Embryonic facial prominence (tissue), 1 donor: ENCODE data around the gene TTC7B.

Experiments used
- DNase-seq: peaks from one replicate; pipeline ENCODE4 v3.0.0-alpha.2; 2016; ENCODE audit errors: extremely low spot score

The TTC7B gene

DNA sequence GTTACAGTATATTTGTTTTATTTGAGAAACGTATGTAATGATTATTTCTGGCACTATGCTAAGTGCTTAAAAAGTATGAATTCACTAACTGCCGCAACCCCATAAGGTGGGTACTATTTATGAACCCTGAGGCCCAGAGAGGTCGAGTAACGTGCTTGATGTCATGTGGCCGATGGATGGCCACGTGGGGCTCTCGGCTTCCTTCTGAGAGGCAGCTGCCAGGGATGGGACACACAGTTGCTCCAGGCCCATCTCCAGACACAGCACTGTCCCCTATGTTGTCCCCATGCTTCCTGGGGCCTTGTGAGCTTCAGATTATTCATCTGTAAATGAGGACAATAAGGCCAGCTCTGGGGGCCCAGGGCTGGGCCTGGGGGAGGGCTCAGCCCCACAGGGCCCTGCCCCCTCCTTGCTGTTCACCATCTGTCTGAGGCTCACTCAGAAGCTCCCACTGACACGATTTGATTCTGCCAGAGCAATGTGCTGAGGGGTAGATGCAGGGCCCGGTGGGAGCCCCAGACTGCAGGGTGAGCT lies 304.4 kb downstream of the TTC7B start:
- DNase-seq: no peak

DNA sequence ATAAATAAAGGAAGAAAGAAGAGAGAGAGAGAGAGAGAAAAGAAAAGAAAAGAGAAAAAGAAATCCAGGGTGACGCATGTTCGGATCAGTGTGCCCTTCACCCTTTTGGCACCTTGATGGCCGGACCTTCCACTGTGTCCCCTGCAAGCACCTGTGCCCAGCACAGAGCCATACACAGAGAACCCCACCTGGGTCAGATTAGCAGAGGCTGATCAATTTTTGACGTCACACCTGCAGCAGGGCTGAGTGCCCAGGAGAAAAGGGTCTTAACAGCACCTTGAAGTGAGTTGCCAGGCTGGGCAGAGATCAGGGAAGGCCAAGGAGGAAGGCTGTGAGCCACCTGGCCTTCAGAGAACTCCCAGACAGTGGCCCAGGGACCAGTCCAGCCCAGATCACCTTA lies 305.0 kb downstream of the TTC7B start:
- no peak for DNase-seq

DNA sequence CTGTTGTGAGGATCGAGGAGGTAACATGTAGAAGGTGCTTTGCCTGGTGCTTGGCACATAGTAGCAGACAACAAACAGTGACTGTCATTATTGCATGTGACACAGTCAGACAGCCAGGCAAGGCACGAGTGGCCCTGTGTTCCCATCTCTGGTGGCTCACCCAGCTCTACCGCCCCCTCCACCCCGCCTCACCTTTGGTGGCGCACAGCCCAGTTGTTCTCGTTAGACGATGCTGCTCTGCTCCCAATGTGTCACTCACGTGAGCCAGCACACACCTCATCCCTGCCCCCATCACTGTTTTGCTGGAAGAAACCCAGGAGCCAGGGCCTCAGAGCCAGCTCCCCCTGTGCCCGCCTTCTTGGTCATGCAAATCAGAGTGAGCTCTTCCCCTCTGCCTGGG lies 306.1 kb downstream of the TTC7B start:
- DNase-seq: no peak

DNA sequence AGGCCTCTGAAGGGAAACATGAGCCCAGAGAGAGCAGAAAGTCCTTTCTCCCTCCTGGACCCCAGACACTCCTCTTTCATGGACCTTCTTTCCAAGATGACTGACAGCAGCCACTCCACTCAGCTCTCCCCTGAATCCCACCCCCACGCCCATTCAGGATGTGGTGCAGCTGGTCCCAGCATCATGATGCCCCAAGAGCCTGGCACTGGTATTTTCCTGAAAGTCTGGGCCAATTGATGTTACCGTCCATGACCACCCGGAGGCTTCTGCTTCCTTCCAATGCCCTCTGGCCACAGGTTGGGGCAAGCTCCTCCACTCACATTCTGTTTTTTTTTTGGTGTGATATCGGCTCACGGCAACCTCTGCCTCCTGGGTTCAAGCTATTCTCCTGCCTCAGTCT lies 306.8 kb downstream of the TTC7B start:
- no peak for DNase-seq

DNA sequence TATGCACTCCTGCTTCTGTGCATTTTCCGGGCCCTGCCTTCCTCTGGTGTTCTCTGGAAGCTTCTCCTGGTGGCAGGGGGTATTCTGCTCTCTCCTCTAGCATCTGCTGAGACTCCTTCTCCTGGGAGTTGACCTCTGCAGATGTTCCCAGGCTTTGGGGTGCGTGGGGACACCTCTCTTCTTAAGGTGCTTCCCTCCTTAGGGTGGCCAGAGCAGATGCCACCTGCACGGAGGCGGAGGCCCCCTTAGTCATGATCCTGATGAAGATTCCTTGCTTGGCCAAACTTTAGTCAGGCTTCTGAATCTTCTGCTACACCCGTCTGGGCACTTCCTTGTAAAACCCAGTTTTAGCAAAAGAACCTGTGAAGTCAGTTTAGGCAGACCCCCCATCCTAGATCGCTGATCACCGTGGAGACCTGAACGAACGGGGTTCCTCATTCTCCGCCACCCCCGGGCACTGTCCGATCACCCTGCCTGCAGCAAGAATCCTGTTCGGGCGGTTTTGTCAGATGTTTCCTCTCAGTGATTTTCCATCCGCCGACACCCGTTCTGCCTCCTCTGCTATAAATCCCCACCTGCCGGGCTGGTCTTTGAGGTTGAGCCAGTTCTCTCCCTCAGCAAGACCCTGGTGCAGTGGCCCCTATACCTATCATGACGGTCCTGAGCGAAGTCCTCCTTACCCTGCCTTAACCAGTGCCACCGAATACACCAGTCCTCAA lies 307.5 kb downstream of the TTC7B start:
- no peak for DNase-seq

DNA sequence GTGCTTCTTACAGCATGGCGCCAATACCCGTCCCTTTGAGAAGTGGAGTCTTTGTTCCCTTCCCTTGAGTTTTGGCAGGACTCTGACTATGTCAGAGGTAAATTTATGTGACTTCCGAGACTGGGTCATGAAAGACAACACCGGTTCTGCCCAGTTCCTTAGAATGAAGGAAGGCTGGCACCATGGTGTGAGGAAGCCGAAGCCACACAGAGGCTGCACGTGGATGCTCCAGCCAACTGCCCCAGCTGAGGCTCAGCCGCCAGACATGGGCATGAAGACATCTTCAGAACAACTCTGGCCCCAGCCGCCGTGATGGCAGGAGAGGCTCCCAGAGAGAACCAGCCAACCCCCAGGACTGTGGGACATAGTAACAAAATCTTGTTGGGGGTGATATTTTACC lies 308.2 kb downstream of the TTC7B start:
- no peak for DNase-seq

DNA sequence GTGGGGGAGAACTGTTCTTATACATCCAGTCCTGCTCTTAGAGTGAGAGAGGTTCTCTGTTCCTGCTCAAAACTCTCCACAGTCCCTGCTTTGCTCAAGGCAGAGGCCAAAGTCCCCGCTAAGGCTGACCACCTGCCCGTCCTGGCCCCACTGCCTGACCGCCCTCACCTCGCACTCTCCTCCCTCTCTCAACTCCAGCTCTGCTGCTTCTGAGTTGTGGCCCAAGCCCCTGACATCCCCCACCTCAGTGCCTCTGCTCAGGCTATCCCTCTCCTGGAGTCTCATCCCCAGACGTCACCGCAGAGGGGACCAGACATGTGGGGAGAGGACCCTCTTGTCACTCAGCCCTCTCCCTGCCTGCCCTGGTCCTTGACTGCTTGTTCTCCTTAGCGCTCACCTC lies 308.8 kb downstream of the TTC7B start:
- DNase-seq: no peak

DNA sequence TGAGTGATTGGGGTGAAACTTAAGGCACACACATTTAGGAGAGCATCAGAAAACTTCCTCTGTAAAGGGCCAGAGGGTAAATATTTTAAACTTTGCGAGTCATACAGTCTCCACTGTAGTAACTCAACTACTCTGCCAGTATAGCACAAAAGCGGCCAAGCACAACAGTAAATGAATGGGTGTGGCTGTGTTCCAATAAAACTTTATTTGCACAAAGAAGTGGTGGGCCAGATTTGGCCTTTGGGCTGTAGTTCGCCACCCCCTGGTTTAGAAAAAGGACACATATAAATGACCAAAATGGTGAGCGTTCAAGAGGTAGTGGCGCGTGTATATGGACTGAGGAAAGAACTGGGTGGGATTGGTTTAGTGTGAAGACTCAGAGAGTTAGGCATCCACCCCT lies 309.5 kb downstream of the TTC7B start:
- DNase-seq: no peak

DNA sequence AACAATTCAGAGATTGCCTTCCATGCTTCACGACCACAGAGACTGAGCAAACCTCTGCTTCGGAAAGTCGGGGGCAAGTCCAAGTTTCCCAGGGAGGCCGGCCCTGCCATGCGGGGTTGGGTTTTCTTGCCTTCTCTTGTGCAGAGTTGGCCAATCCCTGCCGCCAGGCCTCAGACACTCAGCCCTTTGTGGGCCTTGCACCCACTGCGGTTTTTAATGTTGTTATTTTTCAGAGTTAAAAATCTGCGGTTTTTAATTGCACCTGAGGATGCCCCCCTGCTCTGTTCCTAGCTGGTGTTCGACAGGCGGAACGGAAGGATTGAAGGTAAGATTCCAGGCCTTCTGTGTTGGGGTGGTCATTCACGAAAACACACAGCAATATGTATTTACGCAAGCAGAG lies 310.7 kb downstream of the TTC7B start:
- no peak for DNase-seq

DNA sequence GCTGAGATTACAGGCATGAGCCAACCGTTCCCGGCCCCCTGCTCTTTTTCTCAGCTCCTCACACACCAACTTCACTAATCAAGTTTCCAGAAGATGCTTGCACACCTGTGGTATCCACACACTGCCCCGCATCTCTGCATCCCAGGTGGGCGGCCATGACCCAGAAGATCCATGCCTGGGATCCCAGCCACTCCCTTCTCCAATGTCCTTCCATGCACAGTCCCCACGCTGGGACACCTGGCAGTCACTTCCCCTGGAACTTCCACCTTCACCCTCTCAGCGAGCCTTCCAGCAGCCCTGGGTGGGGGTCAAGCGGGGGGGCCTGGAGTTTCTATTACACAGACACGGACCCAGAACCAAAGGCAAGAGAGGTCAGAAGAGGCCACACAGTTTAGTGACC lies 311.6 kb downstream of the TTC7B start:
- DNase-seq: no peak

DNA sequence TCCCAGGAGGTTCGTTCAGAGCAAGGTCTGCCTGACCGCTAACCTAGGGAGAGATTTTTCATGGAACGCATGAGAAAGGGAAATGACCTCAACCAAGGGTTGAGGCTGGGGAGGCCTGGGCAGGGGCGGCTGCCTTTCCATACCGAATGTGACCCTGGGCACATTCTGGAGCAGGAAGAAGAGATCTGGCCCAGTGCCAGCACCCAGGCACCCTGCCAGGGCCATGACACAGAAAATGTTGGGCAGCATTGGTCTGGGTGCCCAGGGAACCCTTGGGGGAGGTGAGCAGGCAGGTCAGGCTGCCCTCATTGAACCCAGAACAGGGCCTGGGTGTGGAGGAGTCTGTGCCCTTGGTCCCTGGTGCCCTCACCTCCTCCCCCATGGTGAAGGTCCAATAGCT lies 312.6 kb downstream of the TTC7B start:
- no peak for DNase-seq

DNA sequence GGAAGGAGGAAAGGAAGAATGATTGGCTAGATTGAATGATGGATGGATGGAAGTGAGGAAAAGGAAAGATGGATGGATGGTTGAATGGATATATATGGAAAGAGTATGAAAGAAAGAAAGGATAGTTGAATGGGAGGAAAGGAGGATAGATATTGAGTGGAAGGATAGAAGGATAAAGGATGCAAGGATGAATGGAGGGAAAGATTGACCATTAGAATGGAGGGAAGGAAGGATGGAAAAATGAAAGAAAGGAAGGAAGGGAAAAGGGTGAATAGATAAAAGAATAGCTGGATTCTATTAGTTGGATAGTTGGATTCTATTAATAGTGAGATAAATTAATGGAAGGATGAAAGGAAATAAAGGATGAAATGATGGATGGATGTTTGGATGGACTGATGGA lies 313.5 kb downstream of the TTC7B start:
- DNase-seq: no peak

DNA sequence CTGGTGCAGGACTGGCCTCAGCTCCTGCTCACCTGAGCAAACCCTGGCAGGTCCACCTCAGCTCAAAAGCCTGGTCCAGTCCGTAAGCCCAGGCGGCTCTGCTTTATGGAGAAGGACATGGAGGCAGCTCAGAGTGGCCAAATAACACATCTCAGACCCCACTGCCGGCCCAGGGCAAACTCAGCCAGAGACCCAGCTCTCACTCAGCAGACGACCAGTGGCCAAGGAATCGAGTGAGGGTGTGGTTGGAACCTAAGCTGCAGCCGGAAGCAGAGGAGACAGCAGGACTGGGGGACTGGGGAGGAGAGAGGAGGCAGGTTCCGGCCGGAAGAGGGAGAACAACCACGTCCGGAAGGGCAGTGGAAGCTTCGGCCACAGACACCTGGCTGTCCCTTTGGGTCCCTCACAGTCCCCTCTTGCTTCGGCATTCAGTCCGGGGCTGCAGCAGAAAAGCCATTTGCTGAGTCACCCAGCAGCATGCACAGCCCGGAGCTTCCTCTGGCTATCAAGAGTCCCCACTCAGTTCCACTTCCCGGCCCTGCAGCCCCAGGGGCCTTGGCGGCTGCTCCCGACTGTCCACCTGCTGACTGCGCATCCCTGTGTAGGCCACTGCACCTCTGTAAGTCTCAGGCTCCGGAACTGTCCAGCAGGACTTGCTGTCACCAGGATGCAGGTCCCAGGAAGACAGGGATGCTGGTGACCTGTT lies 315.4 kb downstream of the TTC7B start:
- DNase-seq: no peak

DNA sequence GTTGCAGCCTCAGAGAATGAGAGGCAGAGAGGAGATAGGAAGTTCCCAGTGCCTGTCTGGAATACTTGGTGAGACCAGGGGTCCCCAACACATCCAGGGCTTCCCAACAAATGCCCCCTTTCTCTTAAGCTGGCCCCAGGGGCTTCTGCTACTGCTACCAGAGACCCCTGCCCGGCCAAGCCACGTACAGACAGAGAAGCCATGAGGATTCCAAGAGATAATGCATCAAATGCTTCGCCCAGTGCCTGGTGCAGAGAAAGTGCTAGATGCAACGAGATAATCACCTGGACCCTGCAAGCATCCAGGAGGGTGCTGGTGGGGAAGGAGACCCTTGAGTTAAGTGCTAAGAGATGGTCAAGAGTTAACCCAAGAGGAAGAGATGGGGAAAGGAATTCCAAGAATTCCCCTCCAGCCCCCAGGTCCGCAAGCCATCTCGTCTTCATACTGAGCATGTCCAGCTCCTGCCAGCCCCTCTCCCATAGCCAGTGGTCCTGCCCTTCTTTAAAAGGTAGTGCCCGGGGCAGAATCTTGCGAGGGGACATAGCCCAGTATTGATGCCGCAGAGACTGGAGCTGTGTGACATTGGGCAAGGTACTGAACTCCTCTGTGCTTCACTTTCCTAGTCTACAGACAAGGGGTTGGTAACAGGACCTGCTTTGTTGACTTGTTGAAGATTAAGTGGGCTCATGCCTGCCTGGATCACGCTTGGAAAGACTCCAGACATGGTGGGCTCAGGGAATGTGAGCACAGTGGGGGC lies 316.1 kb downstream of the TTC7B start:
- DNase-seq: no peak

DNA sequence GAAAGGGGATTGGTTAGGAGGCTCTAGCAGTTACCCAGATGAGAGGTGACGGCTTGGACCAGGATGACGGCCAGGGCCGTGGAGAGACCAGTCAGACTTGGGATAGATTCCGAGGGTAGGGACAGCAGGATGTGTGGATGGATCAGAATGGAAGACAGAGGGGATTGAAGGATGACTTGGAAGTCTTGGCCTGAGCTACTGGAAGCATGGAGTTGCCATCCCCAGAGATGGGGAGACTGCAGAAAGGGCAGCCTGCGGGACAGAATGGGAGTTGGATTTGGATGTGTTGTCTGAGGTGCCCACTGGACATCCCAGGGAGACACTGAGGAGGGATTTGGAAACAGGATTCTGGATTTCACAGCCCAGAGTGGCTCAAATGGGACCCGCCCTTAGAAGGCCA lies 317.1 kb downstream of the TTC7B start:
- no peak for DNase-seq

DNA sequence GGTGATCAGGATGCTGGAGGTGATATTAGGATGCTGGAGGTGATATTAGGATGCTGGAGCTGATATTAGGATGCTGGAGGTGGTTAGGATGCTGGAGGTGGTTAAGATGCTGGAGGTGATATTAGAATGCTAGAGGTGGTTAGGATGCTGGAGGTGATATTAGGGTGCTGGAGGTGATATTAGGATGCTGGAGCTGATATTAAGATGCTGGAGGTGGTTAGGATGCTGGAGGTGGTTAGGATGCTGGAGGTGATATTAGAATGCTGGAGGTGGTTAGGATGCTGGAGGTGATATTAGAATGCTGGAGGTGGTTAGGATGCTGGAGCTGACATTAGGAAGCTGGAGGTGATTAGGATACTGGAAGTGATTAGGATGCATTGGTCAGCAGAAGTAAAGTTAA lies 318.0 kb downstream of the TTC7B start:
- no peak for DNase-seq

DNA sequence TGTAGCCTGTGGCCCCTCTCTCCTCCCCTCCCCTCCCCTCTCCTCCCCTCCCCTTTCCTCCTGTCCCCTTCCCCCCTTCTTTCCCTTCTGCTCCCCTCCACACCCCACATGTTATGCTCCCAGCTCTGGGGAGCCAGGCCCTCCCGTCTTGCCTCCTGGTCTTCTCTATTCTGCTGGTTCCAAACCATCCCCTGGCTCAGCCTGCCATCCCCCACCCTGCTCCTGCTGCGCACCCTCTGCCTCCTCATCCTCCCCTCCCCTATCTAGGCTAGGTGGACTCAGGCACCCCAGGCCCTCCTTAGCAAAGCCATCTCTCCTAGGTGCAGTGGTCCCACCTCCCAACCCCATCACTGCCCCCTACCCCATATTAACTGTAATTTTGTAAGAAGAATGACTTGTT lies 319.9 kb downstream of the TTC7B start:
- DNase-seq: no peak

DNA sequence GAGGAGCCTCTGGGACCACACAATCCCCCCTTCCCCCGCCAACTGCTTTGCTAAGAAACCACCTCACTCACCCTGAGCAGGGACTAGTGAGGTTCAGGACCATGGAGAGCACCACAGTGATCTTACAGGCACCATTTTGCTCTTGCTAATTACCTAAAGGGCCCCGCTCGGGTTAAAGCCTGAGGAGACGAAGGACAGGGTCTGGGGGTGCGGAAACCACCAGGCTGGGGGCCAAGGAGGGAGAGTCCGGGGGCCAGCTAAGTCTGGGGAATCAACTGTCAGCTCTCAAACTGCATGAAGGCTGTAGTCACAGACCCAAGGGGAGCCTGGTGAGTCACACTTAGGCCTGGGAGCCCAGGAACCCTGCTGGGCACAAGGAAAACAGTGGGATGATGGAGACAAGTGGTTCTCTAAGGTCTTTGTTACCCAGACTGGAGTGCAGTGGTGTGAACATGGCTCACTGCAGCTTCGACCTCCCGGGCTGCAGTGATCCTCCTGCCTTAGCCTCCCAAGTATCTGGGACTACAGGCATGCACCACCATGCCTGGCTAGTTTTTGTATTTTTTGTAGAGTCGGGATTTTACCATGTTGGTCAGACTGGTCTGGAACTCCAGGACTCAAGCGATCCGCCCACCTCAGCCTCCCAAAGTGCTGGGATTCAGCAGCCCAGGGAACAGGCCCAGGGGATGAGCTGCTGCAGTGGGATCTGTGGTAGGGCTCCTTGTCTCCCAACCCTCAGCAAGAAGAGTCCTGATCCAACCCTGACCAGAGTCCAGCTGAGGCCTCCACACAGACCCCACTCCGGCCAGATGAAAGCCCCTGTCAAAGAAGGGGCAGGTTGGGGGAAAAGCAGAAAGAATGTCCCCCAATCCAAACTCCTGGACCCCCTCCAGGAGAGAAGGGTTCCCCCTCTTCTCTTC lies 320.6 kb downstream of the TTC7B start:
- DNase-seq: peak; percentile 56

DNA sequence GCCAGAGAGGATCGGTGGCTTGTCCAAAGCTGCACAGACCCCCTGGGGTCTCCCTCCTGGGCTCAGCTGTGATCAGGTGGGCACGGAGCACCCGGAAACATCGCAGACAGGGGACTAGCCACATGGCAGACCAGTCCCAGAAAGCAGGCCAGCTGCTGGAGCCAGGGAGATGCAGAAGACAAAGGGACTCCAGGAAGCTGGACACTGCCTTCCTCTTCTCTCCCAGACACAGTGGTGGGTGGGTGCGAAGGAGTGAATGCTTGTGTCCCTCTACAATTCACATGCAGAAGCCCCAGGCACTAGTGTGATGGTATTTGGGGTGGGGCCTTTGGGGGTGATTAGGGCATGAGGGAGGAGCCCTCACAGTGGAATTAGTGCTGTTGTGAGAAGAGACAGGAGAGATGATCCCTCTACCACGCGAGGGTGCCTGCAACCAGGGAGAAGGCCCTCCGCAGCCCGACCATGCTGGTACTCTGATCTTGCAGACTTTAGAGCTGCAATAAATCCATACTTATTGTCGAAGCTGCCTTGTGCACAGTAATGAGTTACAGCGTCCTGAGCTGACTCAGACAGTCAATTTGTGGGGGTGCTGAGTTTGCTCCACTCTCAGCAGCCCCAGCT lies 324.2 kb downstream of the TTC7B start:
- no peak for DNase-seq

DNA sequence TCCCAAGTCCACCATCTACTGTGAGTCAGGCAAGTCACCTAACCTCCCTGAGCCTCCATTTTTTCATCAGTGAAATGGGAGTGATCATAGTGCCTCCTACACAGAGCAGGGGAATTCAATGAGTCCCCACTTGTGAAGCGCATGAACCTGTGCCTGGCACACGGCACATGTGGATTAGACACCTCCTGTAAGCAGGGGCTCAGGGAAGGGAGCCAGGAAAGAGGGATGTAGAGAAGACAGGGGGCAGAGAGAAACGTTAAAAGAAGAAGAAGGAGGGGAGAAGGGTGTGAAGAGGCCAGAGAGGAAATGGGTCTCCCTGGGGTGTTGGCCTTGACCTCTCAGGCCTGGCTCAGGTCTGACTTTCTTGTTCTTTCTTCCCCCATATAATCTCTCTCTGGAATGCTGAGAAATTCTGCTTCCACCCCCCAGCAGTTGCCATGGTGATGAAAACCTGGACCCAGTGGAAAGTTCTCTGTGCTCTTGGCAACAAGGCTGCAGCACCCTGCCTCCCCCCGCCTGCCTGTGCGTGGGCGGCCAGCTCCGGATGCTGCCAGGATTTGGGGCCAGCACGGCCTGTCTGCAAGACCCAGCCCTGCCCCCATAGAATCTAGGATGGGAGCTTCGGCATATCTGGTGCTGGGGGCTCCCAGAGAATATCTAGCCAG lies 324.9 kb downstream of the TTC7B start:
- no peak for DNase-seq

DNA sequence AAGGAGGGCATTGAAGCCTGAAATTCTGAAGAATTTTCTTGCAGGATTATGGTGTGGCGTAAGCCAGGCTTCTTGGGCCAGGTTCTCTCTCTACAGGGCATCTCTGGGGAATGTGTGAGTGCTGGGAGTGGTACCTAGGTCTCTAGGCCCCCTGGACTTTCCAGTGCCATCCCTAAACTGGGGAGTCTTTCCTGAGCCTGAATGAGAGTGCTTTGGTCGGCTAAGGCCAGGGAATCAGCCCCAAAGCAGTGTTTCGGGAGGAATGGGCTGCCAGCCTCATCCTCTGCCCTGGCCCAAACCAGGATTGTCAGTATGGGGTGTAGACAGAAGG lies 325.5 kb downstream of the TTC7B start:
- DNase-seq: no peak
